ENCODE results near the gene OPN1SW.

The OPN1SW gene

GRCh38 chr7:128775744-128776474 is at the start of gene OPN1SW:
TSS of gene OPN1SW (minus strand) at chr7:128775794. CDS start at chr7:128775781, 13 bp downstream.
- DNase-seq = no peak

DNA sequence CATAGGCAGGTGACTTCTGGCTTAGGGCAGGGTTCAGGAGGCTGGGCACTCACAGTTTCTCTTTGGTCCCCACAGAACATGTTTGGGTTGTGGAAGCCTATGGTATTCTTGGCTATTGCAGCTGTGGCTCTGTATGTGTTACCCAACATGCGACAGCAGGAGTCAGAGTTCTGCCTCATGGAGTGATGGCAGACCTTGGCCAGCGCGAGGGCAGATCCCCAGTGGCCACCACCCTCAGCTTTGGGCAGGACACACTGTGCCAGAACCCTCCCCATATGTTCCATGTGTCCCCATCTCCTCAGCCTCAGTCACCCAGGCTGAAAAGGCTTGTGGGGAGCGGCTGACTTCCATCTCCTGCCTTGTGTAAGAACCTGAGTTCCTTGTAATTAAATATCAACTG is 46.1 kb upstream of the OPN1SW start:
- no peak for DNase-seq

- no peak for DNase-seq
Observed at GRCh38 chr7:128818694-128819093, 43.1 kb upstream of the OPN1SW start.

DNA sequence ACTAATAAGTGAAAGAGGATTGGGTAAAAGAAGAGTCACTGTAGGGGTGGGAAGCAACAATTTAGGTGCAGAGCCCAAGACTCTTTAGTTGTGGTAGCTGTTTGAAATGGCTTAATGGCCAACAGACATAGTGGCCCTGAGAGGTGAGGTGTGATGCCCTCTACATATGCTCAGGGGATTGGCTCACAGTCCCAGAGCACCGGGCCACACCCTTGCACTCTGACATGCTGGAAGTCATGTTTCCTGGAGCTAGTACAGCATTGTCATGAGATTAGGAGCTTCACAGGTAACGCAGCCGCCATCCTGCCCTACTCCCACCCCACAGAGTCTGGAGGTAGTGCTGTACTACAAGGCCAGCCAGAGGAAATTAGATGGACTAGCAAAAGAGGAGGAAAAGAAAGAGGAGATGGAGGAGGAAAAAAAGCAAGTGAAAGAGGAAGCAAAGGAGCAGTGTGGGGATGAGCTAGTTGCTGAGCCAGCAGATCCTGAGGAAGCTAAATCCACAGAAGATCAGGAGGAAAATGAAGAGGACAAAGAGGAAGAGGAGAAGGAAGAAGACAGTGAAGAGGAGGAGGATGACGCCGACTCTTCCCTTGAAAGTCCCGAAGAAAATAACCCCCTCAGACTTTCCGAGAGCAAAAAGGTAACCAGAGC is 39.8 kb upstream of the OPN1SW start:
- DNase-seq = no peak

DNA sequence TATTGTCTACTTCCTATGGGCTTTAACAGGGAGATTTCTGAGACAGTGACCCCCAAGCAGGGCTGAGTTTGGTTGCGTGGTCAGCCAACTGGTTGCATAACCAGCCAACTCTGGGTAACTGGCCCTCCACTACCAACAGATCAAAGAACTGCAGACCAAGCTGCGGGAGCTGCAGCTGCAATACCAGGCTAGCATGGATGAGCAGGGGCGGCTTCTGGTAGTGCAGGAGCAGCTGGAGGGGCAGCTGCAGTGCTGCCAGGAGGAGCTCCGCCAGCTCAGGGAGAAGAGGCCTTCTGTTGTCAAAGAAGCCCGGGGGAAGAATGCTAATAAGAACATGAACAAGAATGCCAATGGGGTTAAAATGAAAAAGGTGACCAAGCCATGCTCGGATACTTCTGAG is 38.9 kb upstream of the OPN1SW start:
- no peak for DNase-seq

GRCh38 chr7:128812514-128813168 is 37.0 kb upstream of the OPN1SW start:
- DNase-seq = no peak

- no peak for DNase-seq
Observed at GRCh38 chr7:128811631-128812430, 36.2 kb upstream of the OPN1SW start.

GRCh38 chr7:128810997-128811396 is 35.4 kb upstream of the OPN1SW start:
- no peak for DNase-seq

- DNase-seq = no peak
Observed at GRCh38 chr7:128810473-128810872, 34.9 kb upstream of the OPN1SW start.

- no peak for DNase-seq
Observed at GRCh38 chr7:128809363-128809762, 33.8 kb upstream of the OPN1SW start.

- DNase-seq = no peak
Observed at GRCh38 chr7:128807191-128807590, 31.6 kb upstream of the OPN1SW start.

GRCh38 chr7:128805225-128805624 is 29.6 kb upstream of the OPN1SW start:
- DNase-seq = no peak

GRCh38 chr7:128804484-128804883 is 28.9 kb upstream of the OPN1SW start:
- no peak for DNase-seq

DNA sequence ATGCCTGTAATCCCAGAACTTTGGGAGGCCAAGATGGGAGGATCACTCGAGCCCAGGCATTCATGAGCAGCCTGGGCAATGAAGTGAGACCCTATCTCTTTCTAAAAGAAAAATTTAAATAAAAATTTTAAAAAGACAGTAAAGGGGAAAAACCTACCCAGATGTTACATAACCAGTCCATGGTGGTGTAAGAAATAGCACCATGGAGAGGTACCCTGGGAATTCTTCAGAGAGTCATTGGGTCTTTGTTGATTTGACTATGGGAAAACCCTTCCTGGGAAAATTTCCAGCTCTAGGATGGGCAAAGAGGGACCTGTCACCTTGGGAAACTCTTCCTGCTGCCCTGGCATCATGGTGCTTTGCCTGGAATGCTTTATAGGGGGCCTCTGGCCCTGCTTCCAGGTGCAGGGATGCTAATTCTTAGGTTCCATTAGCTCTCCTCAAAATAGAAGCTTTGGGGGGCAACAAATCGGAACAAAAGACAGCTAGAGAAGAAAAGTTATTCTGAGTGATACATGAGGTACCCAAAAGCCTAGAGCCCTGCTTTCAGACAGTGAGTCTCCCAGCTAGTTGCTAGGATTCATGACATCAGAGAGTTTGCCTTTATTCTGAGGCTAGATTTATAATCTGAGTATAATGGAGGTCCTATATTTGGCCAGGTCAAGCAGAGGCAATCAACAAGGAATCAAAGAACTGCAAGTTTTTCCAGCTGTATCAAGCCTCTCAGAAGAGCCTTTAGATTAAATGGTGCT is 26.2 kb upstream of the OPN1SW start:
- DNase-seq = no peak

GRCh38 chr7:128801003-128801402 is 25.4 kb upstream of the OPN1SW start:
- DNase-seq = no peak

GRCh38 chr7:128800567-128800966 is 25.0 kb upstream of the OPN1SW start:
- no peak for DNase-seq

- DNase-seq = no peak
Observed at GRCh38 chr7:128799451-128799850, 23.9 kb upstream of the OPN1SW start.

- no peak for DNase-seq
Observed at GRCh38 chr7:128796327-128796726, 20.7 kb upstream of the OPN1SW start.

DNA sequence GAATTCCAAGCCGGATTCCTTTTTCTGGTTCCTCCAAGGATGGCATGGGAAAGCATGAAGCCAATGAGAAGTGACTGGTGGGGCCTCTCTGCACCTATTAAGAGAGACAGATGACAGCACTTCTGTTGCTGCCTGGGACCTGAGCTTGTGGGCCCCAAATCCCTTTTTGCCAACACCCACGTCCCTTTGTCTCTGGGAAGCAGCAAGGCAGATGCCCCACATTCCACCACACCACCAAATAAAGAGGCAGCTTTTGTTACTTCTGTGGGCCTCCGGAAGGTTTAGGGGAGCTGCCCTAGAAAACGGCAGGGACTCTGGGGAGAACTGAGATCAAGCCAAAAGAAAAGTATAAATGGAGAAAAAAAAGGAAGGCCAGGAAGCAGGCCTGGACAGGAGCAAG is 19.5 kb upstream of the OPN1SW start:
- peak; percentile 12 for DNase-seq

DNA sequence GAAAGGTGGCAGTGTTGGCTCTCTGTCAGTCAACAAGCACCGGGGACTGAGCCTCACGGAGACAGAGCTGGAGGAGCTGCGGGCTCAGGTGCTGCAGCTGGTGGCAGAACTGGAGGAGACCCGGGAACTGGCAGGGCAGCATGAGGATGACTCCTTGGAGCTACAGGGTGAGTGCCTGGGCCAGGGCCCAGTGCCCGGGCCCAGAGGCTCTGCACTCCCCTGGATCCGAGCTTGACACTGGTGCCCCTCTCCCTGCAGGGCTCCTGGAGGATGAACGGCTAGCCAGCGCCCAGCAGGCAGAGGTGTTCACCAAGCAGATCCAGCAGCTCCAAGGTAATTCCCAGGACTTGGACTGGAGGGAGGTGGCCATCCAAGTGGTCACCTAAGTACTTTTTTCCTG is 18.8 kb upstream of the OPN1SW start:
- no peak for DNase-seq

DNA sequence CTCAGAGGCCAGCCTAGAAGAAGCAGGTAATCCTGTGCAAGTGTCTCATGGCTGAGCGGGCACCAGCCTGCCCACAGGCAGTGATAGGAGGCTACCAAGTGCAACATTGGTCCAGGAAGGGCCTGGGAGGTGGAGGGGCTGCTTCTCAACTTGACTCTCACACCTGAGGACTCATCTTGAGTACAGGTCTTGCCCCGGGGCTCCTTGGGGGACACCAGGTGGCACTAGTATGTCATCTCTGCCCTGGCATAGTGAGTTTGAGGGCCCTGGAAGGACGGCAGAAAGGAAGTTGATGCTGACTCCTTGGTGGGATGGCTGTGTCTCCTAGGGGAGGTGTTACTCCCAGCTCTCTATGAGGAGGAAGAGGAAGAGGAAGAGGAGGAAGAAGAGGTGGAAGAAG is 18.4 kb upstream of the OPN1SW start:
- DNase-seq = no peak

DNA sequence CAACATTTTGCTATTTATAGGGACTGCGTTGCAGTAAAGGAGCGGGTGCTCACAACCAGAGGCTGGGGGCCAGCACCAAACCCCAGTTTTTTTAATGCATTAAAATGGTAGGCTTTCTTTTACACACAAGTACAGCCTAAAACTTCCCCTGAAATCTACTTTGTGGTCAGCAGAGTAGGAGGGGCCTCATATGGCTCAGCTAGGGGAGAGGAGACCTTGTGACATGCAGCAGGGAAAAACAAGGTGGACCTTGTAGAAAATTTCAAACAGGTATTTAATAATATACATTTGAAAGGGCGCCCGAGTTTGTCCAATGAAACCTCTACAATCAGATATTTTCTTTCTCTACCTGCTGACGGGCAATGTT is 17.6 kb upstream of the OPN1SW start:
- no peak for DNase-seq

All from retina (tissue), 1 donor.